ENCODE data around the gene HBZ. TPM values are rescaled to one million over a fixed set of nuclear protein-coding genes. Genes with fewer than 3 reads are reported as not detected.

HBZ gene
- total and polyA plus RNA-seq, 9 of the 15 experiments (the other 6 are each of a cell fraction or from before 2014, with no cell fraction given): 58.0 to 610 (median 113) TPM

- TF ChIP-seq TAL1 (IDR thresholded peaks at IDR 0.05): peak; percentile 42; the same call in 1 of the 2 replicates
- no peak for TF ChIP-seq DMBX1 (CRISPR knock-in tag; IDR thresholded peaks at IDR 0.05; ENCODE audit: borderline replicate concordance)
- peak; percentile 68 for TF ChIP-seq CBFA2T3 (IDR thresholded peaks at IDR 0.05)
- TF ChIP-seq MLX (CRISPR knock-in tag; conservative IDR thresholded peaks at IDR 0.05): no peak
- TF ChIP-seq ZNF561 (CRISPR knock-in tag; conservative IDR thresholded peaks at IDR 0.05): no peak
- TF ChIP-seq ARID1B (IDR thresholded peaks at IDR 0.05): peak; percentile 75
- TF ChIP-seq ZFX (CRISPR knock-in tag; IDR thresholded peaks at IDR 0.05): peak; percentile 18; the same call in 1 of the 2 replicates
- peak; percentile 52; the same call in 1 of the 2 replicates for TF ChIP-seq CEBPG (CRISPR knock-in tag; IDR thresholded peaks at IDR 0.05)
- TF ChIP-seq CEBPG (tag; conservative IDR thresholded peaks at IDR 0.05 in 1 of 2, IDR thresholded peaks at IDR 0.05 in 1 of 2): no peak
- TF ChIP-seq ZNF830 (CRISPR knock-in tag; IDR thresholded peaks at IDR 0.05): no peak
- TF ChIP-seq RBM17 (IDR thresholded peaks at IDR 0.05; ENCODE audit: borderline replicate concordance, low read depth, low read length): no peak
- TF ChIP-seq ATF6 (CRISPR knock-in tag; IDR thresholded peaks at IDR 0.05): no peak
- no peak for TF ChIP-seq ZNF766 (CRISPR knock-in tag; conservative IDR thresholded peaks at IDR 0.05)
- no peak for TF ChIP-seq RERE (CRISPR knock-in tag; IDR thresholded peaks at IDR 0.05; ENCODE audit: borderline replicate concordance)
- no peak for TF ChIP-seq RBM14 (IDR thresholded peaks at IDR 0.05; ENCODE audit: borderline replicate concordance, insufficient read depth, low read depth, low read length)
Measured at GRCh38 chr16:177981-178667, 25.7 kb downstream of the HBZ start (continued).
